Stromal cell of bone marrow (primary cell): Measurements from ENCODE around the gene TTI1.
A peak's percentile ranks its signal among the peaks of the same experiment; 100 is the strongest.
"Not testable (repeated sequence)": the region's sequence is repeated elsewhere in the genome, so short reads cannot be mapped to it uniquely, and the experiment has no call there.

Experiments
- DNase-seq: peaks from one replicate; pipeline ENCODE4 v3.0.0-alpha.2; 2012; ENCODE audit warnings: low read depth

The TTI1 gene

DNA sequence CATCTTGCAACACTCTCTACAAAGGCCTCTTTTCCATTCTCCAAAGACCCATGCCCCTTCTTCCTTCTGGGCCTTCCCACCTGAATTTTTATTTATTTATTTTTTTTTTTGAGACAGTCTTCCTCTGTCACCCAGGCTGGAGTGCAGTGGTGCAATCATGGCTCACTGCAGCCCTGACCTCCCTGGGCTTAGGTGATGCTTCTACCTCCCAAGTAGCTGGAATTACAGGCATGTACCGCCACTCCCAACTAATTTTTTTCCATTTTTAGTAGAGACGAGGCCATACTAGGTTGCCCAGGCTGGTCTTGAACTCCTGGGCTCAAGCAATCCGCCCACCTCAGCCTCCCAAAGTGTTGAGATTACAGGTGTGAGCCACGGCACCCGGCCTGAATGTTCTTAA lies 23.8 kb downstream of the TTI1 start:
- DNase-seq, result not testable (repeated sequence)

DNA sequence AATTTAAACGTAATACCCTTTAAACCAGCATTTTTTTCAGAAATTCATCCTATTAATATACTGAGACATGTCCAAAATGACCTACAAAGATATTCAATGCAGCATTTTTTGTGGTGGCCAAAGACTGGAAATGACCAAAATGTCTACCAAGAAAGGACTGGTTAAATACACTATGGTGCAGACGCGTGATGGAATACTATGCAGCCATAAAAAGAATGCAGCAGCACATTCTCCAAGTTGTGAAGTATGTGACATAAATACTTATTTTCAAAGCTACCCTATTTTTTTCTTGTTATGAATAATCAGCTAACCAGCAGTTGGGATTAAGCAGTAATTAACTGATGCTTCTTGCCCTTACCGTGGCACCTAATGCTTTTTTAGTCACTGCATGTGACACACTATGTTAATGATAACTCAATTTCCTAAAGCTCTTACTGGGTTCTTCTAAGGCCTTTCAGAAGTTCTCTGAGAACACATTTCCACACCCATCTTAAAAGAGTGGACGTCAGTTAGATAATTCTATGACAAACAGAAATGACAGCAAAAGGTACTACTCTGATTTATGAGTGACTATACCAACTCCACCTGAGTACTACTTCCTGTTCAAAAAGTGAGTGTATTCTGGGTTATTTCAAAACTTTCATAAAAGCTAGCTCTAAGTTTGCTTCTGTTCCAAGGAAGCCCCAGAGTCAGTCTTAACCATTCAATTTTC lies 24.9 kb downstream of the TTI1 start:
- DNase-seq, result no peak

DNA sequence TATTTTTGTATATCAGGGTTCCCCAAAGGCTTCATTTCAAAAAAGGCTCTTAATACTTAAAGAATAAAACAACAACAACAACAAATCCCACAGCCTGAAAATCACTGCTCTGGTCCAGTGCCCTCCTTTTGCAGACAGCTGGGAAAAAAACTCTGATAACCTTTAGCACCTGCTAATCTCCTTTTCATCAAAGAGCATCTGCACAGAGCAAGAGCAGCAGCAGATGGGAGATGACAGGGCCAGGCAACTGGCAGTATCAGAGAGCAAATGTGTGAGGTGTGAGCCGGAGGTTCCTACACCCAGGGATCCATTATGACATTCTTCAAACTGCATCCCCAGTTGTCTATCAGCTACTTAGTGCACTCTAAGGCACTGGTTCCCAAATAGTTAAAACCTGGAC lies 25.7 kb downstream of the TTI1 start:
- no peak for DNase-seq

DNA sequence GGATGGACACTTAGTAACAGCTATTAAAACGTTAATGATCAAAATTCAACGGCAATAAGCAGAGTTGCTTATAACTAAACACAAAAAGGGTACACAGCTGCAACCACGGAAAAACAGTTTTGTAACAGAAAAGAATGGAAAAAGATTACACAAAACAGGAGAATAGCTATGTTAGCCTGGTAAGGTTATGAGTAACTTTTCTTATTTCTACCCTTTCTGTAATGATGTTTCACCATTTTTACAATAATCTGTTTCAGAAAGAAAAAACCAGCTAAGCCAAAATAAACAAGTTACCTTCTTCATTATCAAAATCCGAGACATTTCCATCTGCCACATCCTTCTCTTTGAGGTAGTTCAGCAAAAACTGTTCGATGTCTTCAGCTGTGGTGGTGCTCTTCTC lies 27.4 kb downstream of the TTI1 start:
- no peak for DNase-seq

DNA sequence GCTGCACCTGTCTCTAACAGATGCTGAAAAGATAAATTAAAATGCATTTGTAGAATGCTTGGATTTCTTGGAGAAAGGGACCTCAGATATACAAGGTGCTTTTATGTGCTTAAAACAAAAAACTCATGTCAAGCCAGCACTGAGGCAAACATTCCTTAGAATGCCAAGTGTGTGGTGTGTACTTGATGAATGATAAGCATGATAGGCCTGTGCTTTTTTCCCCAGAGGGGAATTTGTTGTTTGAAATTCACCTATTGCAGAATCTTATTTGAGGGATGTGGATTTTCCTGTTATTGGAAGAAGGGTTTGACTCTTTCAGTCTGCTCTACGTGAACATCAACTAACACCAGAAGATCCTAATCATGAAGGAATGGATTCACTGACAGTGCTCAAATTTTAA lies 28.8 kb downstream of the TTI1 start:
- no peak for DNase-seq

DNA sequence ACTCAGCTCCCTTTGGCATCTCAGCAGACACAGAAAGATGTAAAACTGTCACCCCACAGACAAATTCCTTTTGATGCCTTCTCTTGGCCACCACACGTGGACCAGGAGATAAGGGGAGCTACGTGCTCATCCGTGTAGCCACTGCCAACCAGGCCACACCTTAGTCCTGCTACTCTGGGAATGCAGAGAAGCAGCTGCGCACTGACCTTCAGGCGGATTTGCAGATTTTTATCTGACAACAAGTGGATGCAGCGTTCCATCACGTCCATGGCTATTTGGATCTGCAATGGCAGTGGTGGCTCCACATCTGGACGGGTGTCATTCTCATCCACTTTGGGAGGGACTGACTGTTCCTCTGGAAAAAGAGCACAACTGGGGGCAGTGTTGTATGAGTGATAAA lies 30.8 kb downstream of the TTI1 start:
- no peak for DNase-seq

DNA sequence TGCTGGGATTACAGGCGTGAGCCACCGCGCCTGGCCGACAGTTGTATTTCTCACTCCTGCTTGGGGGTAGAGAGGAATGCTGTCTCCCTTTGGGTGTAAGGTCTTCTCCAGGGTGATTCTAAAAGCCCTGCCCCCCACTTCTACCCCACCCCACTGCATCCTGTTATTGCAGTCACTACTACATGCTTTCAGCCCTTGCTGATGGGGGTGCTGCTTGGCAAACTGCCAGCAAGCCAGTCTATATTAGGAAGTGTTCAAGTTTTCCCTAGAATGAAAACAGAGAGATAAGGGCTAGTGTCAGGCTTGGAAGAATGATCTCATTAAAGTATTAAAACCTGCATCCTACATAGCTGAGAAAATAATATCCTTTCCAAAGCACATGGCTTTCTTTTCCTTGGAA lies 31.3 kb downstream of the TTI1 start:
- DNase-seq, result no peak

DNA sequence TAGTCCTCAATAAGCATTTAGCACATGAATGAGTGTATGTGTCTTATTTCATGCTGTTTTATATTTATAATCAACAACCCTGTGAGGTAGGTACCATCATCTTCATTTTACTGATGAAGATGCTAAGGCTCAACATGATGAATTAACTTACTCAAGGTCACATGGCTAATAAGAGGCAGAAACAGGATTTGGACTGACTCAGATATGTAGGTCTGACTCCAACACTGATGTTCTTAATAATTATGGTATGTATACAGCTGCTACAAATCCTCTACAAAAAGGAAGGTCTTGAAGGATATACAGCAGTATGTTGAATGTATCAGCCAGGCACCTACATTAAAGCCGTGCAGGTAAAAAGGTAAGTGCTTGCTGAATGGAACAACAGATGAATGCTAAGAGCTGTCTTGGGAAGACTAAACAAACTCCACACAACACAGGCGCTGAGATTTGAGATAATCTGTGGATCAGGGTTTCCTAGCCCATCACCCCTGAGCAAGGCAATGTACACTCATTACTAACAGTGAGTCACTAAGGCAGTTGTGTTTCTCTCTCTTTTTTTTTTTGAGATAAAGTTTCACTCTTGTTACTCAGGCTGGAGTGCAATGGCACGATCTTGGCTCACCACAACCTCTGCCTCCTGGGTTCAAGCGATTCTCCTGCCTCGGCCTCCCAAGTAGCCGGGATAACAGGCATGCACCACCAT lies 31.9 kb downstream of the TTI1 start:
- peak; percentile 37 for DNase-seq

DNA sequence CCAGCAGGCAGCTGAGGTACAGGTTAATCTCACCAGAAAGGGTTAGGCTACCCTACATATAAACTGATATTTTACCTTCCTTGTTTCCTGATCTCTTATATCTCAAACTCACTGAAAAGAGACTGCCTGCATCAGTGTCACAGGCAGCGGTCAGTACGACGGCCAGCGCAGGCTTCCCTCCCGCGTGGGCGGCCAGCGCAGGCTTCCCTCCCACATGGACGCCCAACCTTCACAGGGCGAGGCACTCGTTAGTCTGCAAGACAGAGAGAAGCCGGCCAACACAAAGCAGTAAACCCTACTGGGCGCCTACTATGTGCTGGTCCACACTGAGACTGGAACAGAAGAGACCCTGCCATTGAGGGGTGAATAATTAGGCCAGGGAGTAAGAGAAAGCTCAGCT lies 33.0 kb downstream of the TTI1 start:
- DNase-seq, result no peak

DNA sequence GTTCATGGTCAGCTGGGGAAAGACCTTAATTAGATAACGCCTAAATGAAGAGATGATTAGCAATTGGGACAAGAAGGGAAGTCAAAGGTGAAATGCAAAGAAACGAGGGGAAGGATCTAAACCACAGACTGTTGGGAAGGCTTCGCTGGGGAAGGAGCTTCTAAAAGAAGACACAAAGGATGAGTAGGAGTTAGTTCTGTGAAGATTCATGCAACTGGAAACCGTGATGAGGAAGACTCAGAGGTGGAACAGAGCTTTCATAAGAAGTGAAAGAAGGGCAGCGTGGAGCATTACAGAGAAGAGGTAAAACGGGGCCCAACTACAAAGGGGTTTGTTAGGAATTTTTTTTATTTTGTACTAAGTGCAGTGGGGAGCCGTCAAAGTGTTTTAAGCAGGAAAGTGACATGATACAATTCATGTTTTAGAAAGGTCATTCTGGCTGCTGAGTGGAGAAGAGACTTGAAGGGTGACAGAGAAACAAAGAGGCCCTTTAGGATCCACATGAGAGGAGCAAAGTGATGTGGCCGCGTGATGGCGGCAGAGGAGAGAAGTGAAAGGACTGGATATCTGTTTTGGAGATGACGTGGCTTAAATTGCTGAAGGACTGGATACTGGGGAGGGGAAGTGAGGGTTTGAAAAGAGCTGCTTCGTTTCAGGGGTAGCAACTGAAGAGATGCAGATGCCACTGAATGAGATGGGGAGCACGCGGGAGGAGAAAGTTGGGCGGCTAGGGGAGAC lies 33.6 kb downstream of the TTI1 start:
- no peak for DNase-seq

DNA sequence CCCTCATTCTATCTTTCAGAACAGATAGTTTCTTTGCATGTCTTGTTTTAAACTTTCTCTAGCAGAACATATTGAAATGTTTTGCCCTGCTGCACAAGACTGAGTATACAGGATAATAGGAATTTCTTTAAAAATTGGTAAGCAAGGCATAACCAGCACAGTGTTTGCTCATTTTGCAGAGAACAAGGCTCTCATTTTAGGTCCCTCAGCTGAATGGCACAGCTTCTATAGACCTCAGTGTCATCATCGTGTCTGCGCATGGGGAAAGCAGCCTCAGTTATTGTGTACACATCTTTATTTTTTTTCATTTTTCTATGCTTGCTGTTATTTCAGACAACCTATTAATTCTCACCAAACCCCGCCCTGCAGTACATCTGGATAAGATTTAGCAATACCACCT lies 35.7 kb downstream of the TTI1 start:
- DNase-seq, result no peak

DNA sequence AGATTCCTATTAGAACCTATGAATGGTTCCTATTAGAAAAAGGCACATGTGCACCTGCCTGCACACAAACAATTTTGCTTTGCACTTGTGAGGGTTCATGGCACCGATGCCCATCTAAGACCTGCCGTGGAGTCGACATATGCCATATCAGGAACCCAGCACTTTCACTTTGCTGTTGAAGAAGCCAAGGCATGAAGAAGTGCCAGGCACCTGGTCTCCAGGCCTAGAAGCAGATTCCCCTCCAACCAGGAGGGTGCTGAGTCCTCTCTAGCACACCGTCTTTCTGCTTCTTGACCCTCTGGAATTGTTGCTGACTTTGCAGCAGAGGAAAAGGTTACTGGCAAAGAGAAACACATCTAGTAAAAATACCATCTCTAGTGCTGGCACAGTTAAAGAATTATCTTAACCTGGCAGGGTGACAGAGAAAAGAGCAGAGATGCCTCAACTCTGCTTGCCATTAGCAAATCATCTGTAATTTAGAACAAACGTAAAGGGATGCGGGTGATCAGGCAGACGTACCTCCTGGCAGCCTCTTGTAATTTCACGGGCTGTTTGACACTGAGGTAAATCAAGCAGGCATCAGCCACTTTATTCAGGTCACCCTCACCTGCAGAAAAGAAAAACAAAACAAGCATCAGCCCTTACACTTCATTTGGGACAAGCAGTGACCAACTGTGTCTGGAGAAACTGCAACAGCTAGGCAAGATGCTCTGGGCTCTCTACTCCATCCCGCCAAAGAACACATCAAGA lies 37.2 kb downstream of the TTI1 start:
- DNase-seq, result no peak

DNA sequence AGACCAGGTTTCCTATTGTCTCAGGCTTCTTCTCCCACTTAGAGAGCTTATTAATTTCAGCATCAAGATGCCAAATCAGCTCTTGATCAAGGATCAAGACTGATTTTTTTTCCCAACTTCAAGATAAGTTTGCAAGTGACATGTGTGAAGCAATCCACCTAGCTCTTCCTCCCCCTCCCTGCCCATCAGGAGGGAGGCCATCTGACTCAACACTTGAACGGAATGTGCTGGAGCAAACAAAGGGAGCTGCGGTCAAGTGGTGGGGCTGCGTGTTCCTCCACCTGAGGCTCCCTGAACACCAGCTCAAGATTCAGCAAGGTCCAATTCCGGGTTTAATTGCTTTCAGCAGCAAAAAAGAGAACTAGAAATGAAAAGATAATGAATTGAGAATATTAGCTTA lies 38.7 kb downstream of the TTI1 start:
- no peak for DNase-seq

DNA sequence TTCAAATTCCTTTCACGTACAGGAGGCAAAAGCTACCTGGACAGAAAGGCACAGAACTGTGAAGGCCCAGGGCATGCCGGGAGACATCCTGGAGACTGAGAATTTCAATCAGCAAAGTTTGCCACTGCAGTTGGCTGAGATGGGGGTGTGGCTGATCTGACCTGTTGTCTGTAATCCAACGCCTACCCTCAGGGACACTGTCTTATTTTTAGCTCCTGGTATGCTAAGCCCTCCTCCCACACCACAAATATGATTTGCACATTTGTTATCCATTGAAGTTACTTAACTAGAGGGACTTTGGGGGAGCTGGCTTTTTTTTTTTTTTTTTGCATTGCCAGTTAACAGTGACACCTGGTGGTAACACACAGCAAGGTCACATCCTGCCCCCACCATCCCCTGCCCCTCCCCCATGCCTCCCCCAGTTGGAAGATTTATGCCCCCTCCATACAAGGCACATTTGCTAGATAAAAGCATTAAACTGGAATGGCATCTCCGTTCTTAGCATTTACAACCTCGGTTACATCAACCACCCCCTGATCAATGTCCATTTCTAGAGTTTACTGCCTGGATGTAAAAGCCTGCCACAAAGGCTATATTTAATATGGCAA lies 40.4 kb downstream of the TTI1 start:
- peak; percentile 35 for DNase-seq

DNA sequence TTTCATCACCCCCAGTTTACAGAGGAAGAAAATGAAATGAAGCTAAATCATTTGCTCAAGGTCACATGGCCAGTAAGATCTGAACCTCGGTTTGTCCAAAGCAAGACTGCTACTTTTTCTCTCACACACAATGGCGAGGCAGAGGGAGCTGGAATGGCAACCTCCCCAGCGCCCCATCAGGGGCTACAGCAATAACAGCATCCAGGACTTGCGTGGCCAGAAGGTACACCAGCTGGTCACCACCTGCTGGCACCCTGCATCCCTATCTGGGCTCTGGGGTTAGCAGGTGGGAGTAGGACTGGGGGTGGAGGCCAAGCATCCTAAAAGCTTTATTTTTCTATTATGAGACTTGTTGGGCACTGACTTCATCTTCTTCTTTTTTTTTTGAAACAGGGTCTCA lies 41.3 kb downstream of the TTI1 start:
- no peak for DNase-seq

DNA sequence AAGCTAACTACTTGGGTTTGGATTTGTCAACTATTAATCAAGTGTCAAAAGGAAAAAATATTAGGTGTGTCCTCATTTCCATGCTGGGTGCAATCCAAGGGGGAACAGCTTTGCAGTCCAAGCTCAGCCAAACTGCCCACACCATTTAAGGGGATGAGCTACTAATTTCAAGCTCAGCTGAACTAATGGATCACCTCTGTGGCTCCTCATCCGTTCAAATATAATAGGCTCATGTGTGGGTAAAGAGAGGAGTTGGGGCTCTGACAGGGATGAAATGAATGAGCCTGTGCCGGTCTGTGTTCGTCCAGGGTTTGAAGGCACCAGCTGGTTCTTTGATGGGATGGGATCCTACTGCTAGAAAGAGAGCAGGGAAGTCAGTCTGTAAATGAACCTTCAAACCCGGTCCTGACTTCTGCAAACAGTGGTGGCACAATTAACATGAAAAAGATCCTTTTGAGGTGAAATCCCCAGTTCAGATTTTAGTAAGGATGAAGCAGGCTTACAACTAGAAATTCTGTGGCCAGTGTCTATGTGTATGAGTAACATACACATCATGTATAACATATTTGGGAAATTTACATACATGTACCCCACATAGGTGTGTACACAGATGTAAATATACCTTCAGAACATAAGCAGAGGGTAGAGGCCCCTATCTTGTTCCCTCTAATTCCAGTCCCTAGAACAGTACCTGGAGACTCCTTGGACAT lies 41.9 kb downstream of the TTI1 start:
- DNase-seq, result no peak

DNA sequence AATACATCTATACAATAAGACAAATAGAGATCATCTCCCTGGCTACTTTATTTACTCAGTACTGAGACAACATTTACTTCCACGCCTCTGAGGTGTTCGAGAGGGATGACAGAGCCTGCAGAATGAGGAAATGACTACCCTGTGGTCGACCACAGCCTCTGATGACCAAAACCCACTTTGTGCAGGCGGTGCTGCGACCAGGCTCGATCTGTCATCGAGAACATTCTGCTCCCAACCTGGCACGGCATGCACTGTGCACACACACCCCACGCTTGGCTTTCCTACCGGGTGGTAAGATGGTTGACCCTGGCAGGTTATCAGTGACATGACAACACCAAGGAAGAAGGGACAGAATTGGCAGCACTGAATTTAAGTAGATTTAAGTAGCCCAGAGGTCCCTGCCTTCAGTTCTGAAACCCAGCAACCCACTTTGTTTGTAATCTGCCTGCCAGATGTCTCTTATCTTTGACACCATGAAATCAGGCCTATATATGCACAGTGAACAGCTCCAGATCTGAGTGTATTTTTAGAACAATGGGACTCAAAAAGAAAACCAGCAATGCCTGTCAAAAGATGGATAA lies 42.6 kb downstream of the TTI1 start:
- DNase-seq, result no peak

DNA sequence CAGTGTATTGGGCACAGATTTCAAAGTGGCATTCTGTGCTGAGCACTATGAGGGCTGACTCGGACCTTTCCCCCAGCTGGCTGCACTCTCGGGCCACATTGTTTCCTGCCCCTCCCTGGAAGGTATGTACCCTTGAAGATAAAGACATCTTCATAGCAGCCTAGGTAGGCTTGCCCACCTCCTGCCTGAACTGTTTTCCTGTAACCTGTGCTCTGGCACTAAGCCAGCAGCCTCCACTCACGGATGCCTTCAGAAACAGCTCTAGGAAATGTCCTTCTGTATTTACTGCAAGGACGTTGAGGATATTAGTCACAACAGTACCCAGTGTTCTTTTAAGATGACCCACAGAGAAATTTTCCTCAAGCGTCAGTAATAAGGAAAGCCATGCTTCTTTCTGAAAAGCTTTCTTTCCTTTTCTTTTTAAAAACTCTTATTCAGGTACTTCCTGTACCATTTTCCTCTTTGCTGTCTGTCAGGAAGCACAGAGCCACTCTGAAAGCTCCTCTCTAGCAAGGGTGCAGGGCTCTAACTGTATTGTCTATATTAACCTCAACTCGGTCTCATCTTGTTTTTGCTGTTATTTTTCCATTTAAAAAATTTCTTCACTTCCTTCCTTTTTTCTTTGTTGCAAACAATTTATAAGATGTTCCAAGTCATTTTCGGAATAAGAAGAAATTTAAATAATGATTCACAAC lies 43.5 kb downstream of the TTI1 start:
- no peak for DNase-seq

DNA sequence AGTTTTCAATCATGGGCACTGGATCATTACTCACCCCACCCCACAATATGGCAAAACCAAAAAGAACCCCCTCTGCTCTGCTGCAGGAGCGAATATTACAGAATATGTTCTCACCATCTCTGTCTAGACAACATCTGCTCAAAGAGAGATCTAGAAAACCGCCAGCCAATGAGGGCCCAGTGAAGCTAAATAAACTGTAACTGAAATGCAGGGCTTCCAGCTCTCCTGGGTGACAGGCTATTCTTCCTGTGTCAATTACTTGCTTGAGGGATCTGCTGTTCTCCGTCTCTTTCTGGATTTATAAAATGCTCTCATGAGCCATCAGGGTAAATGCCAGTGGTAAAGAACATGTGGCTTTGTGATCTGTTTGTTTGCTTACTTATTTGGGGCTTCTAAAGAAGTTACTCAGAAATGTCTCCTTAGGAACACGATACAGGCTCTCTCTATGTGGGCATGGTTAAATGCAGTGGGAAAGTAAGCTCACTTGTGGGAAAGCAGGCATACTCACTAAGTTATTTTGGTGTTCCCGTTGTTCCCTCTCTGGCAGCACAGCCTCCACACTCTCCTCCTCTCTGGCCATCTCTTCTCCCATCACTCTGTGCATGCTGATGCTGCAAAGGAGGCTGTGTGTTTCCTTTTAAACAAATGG lies 44.8 kb downstream of the TTI1 start:
- DNase-seq, result no peak
